ENCODE measurements around the gene LCNL1. TPM values are rescaled to one million over a fixed set of nuclear protein-coding genes. Genes with fewer than 3 reads are reported as not detected.
"Not testable (repeated sequence)": the region's sequence is repeated elsewhere in the genome, so short reads cannot be mapped to it uniquely, and the experiment has no call there.

LCNL1 gene
- total and polyA plus RNA-seq, 8 donors = 0.38 to 2.7 (median 1.2) TPM

- H3K27ac ChIP-seq = peak overlapping the region; percentile 33 to 69
Measured at GRCh38 chr9:136997830-136998234, 15.0 kb downstream of the LCNL1 start.

DNA sequence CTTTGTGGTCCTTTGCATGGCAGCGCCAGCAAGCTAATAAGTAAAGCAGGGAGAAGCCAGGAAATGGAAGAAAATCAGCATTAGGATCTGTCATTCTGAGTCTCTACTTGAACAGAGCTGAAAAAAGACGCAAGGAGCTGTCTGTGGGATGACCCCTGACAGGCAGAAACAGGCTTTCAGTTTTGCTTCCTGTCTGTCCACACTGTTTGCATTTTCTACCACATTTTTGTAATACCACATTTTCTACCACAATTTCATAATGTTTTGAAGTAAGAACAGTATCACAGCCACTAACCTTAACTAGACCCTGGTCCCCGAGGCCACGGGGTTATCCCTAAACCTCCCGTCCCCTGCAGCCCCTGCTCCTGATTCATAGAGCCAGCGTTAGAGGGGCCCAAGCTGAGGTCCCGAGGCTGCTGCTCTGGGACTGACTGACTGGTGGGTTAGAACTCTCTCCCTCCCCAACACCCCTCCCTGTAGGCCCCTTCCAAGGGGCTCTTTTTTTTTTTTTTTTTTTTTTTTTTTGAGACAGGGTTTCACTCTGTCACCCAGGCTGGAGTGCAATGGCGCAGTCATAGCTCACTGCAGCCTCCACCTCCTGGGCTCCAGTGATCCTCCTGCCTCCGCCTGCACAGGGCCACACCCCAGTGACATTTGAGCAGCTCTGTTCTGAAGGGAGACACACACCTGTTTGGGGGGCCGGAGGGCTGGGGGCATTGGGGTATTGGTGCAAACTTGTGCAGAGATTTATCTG, 17.6 kb downstream of the LCNL1 start:
- Histone ChIP-seq H3K4me1 (peaks cover 10 to 62% of the 10 kb centered on the region in 2 donors), H3K27ac (peak overlapping the region; percentile 39 to 81), H3K9me3 (peaks cover 0 to 3% of the 10 kb centered on the region in 2 donors), H3K36me3 (no peaks in the 10 kb centered on the region), H3K27me3 (peaks cover 0 to 19% of the 10 kb centered on the region in 2 donors), H3K4me3 (no peak overlapping the region)
- ATAC-seq (no peak), DNase-seq (no peak)
- intact Hi-C loops (cut with DNase I) = no loop called here
- no peak for TF ChIP-seq CTCF (IDR thresholded peaks at IDR 0.05)

More at GRCh38 chr9:136997830-136998234, 15.0 kb downstream of the LCNL1 start:
- H3K9me3 ChIP-seq = no peaks in the 10 kb centered on the region
- ATAC-seq = no peak
- intact Hi-C loops (cut with DNase I) = no loop called here
- no peak for TF ChIP-seq CTCF (IDR thresholded peaks at IDR 0.05)
- no peak for DNase-seq
- no peak overlapping the region for H3K4me3 ChIP-seq
- peaks cover 0 to 32% of the 10 kb centered on the region in 2 donors for H3K27me3 ChIP-seq
- peaks cover 0 to 19% of the 10 kb centered on the region in 2 donors for H3K36me3 ChIP-seq
- H3K4me1 ChIP-seq = peaks cover 23 to 87% of the 10 kb centered on the region in 2 donors

- Histone ChIP-seq H3K27ac (no peak overlapping the region), H3K27me3 (peaks cover 0 to 5% of the 10 kb centered on the region in 2 donors), H3K4me1 (peaks cover 0 to 45% of the 10 kb centered on the region in 2 donors), H3K4me3 (no peak overlapping the region), H3K36me3 (no peaks in the 10 kb centered on the region), H3K9me3 (peaks cover 0 to 4% of the 10 kb centered on the region in 2 donors)
- DNase-seq (no peak), ATAC-seq (no peak)
- TF ChIP-seq CTCF (IDR thresholded peaks at IDR 0.05) = no peak
- intact Hi-C loops (cut with DNase I) = no loop called here
Measured at GRCh38 chr9:137001857-137002645, 19.3 kb downstream of the LCNL1 start.

- DNase-seq (no peak), ATAC-seq (no peak)
- Histone ChIP-seq H3K9me3 (peaks cover 0 to 4% of the 10 kb centered on the region in 2 donors), H3K27ac (no peak overlapping the region), H3K4me3 (no peak overlapping the region), H3K4me1 (peaks cover 0 to 39% of the 10 kb centered on the region in 2 donors), H3K27me3 (no peaks in the 10 kb centered on the region), H3K36me3 (no peaks in the 10 kb centered on the region)
- no peak for TF ChIP-seq CTCF (IDR thresholded peaks at IDR 0.05)
- intact Hi-C loops (cut with DNase I) = no loop called here
Measured at GRCh38 chr9:137002646-137003041, 19.9 kb downstream of the LCNL1 start.

GRCh38 chr9:137004285-137004684, 21.5 kb downstream of the LCNL1 start:
- H3K27ac ChIP-seq; intact Hi-C loops (cut with DNase I); H3K27me3 ChIP-seq; H3K4me3 ChIP-seq; ATAC-seq; H3K9me3 ChIP-seq; DNase-seq: not testable (repeated sequence)
- Histone ChIP-seq H3K36me3 (peaks cover 0 to 11% of the 10 kb centered on the region in 2 donors), H3K4me1 (peaks cover 0 to 22% of the 10 kb centered on the region in 2 donors)
- peak; percentile 23 to 58 for TF ChIP-seq CTCF (IDR thresholded peaks at IDR 0.05)
